Lower lobe of right lung (tissue), 2 donors: ENCODE results near the gene LATS1. TPM values are rescaled to one million over a fixed set of nuclear protein-coding genes. Genes with fewer than 3 reads are reported as not detected.

ENCODE experiments used
- ATAC-seq, 2 donors: fragments of 200-7000 bp; cut with Tn5 transposase; one replicate each; pipeline ENCODE4 v1.9.1; 2020 to 2022; ENCODE audit warnings: mild to moderate bottlenecking in 2 of 2, moderate library complexity in 2 of 2
- DNase-seq: peaks from one replicate; pipeline ENCODE4 v3.0.0-alpha.2; 2020
- H3K27ac ChIP-seq: fragments of 200-600 bp; one replicate; pipeline ENCODE4 v1.8.0; 2022
- H3K27me3 ChIP-seq: fragments of 200-600 bp; one replicate; pipeline ENCODE4 v1.8.0; 2022; ENCODE audit warnings: low read depth
- H3K36me3 ChIP-seq: fragments of 200-600 bp; one replicate; pipeline ENCODE4 v1.8.0; 2022; ENCODE audit warnings: mild to moderate bottlenecking
- H3K4me1 ChIP-seq: fragments of 200-600 bp; one replicate; pipeline ENCODE4 v1.8.0; 2022
- H3K4me3 ChIP-seq: fragments of 200-600 bp; one replicate; pipeline ENCODE4 v1.8.0; 2022; ENCODE audit warnings: mild to moderate bottlenecking
- H3K9me3 ChIP-seq: fragments of 200-600 bp; one replicate; pipeline ENCODE4 v1.8.0; 2022
- intact Hi-C: fragments of 100-400 bp; cut with DNase I; formaldehyde crosslinking; loops from one replicate; pipeline ENCODE4 v1.11.0; 2022
- long read RNA-seq: library from polyadenylated mRNA; unstranded; transcript quantifications from one replicate; pipeline ENCODE4 v2.0.0, GENCODE V29; 2021
- total RNA-seq: library from RNA; stranded (reverse); fragmentation: NEBNext Ultra II Directional; extraction: Animal tissue kit (Norgen Biotek cat#: 25700); gene quantifications from one replicate; pipeline ENCODE4 v1.2.1, GENCODE V29; 2021
- TF ChIP-seq, protein P1 (sequence below): fragments of 200-600 bp; IDR thresholded peaks from one replicate; pipeline ENCODE4 v1.8.0; 2022; ENCODE audit warnings: antibody characterized with exemption, mild to moderate bottlenecking
- donor health status: DM: no; HTN: yes; CAD: no; lungs with severe emphysema.

The LATS1 gene
- total RNA-seq: 30.7 TPM
- long read RNA-seq, partial matches to known transcripts: 0 of 12 reads
- long read RNA-seq, other reads (novel, unspliced or antisense): 9 of 12 reads

- Histone ChIP-seq H3K36me3 (no peaks in the 10 kb centered on the region), H3K4me1 (peaks cover 36% of the 10 kb centered on the region), H3K9me3 (no peaks in the 10 kb centered on the region), H3K4me3 (peak within 1 kb of the TSS; percentile 92), H3K27me3 (no peaks in the 10 kb centered on the region), H3K27ac (peak within 1 kb of the TSS; percentile 99)
- ATAC-seq (peak; percentile 97), DNase-seq (peak; percentile 95)
- intact Hi-C loops: no loop called here
- TF ChIP-seq, protein P1, sequence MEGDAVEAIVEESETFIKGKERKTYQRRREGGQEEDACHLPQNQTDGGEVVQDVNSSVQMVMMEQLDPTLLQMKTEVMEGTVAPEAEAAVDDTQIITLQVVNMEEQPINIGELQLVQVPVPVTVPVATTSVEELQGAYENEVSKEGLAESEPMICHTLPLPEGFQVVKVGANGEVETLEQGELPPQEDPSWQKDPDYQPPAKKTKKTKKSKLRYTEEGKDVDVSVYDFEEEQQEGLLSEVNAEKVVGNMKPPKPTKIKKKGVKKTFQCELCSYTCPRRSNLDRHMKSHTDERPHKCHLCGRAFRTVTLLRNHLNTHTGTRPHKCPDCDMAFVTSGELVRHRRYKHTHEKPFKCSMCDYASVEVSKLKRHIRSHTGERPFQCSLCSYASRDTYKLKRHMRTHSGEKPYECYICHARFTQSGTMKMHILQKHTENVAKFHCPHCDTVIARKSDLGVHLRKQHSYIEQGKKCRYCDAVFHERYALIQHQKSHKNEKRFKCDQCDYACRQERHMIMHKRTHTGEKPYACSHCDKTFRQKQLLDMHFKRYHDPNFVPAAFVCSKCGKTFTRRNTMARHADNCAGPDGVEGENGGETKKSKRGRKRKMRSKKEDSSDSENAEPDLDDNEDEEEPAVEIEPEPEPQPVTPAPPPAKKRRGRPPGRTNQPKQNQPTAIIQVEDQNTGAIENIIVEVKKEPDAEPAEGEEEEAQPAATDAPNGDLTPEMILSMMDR: no peak
Observed at GRCh38 chr6:149717588-149718458, at the start of gene LATS1. Gene LATS1, minus strand, starts transcription at chr6:149718101. Its CDS starts 15,975 bp downstream, at chr6:149702126.

GRCh38 chr6:149766156-149766769 lies 48.4 kb upstream of the LATS1 start:
- intact Hi-C loops: no loop called here

GRCh38 chr6:149763866-149764265 lies 46.0 kb upstream of the LATS1 start:
- peaks cover 19% of the 10 kb centered on the region for H3K36me3 ChIP-seq
- H3K4me3 ChIP-seq: no peak overlapping the region
- H3K27me3 ChIP-seq: no peaks in the 10 kb centered on the region
- H3K9me3 ChIP-seq: no peaks in the 10 kb centered on the region
- no peak overlapping the region for H3K27ac ChIP-seq
- intact Hi-C loops: no loop called here
- DNase-seq: no peak
- peaks cover 3% of the 10 kb centered on the region for H3K4me1 ChIP-seq
- no peak for ATAC-seq
- TF ChIP-seq, protein P1: no peak

More at GRCh38 chr6:149766156-149766769, 48.4 kb upstream of the LATS1 start:
- ATAC-seq (no peak), DNase-seq (no peak)
- Histone ChIP-seq H3K36me3 (peaks cover 7% of the 10 kb centered on the region), H3K4me3 (no peak overlapping the region), H3K27ac (no peak overlapping the region), H3K4me1 (peaks cover 3% of the 10 kb centered on the region), H3K27me3 (no peaks in the 10 kb centered on the region), H3K9me3 (no peaks in the 10 kb centered on the region)
- TF ChIP-seq, protein P1: no peak

GRCh38 chr6:149761438-149761837 lies 43.5 kb upstream of the LATS1 start:
- H3K9me3 ChIP-seq: no peaks in the 10 kb centered on the region
- peaks cover 21% of the 10 kb centered on the region for H3K36me3 ChIP-seq
- no peak overlapping the region for H3K4me3 ChIP-seq
- TF ChIP-seq, protein P1: no peak
- H3K27me3 ChIP-seq: no peaks in the 10 kb centered on the region
- DNase-seq (no peak), ATAC-seq (peak in 1 of 2 donors; percentile 19)
- H3K4me1 ChIP-seq: peaks cover 3% of the 10 kb centered on the region
- H3K27ac ChIP-seq: no peak overlapping the region
- intact Hi-C loops: no loop called here

GRCh38 chr6:149756261-149756636 lies 38.3 kb upstream of the LATS1 start:
- TF ChIP-seq, protein P1: no peak
- H3K4me1 ChIP-seq: peaks cover 32% of the 10 kb centered on the region
- intact Hi-C loops: no loop called here
- H3K9me3 ChIP-seq: no peaks in the 10 kb centered on the region
- H3K36me3 ChIP-seq: peaks cover 21% of the 10 kb centered on the region
- ATAC-seq (no peak), DNase-seq (no peak)
- no peak overlapping the region for H3K4me3 ChIP-seq
- H3K27ac ChIP-seq: no peak overlapping the region
- H3K27me3 ChIP-seq: no peaks in the 10 kb centered on the region
